ENCODE data around the gene CTR9. TPM values are rescaled to one million over a fixed set of nuclear protein-coding genes. Genes with fewer than 3 reads are reported as not detected.

The CTR9 gene
- total and polyA plus RNA-seq, 9 of the 15 experiments (the other 6 are each of a cell fraction or from before 2014, with no cell fraction given) = 25.4 to 79.3 (median 47.3) TPM

- no peak for TF ChIP-seq ATF3 (IDR thresholded peaks at IDR 0.05)
- TF ChIP-seq ATF3 (CRISPR knock-in tag; conservative IDR thresholded peaks at IDR 0.05) = peak; percentile 75
- TF ChIP-seq ETS1 (conservative IDR thresholded peaks at IDR 0.05; ENCODE audit: control insufficient read depth, low read depth, low read length) = peak; percentile 69; the same call in 1 of the 2 replicates
- peak; percentile 73; the same call in 1 of the 2 replicates for TF ChIP-seq HIVEP1 (CRISPR knock-in tag; IDR thresholded peaks at IDR 0.05)
- TF ChIP-seq NFE2L1 (tag; IDR thresholded peaks at IDR 0.05; ENCODE audit: borderline replicate concordance, low read depth) = no peak
- peak; percentile 72 for TF ChIP-seq NFIC (IDR thresholded peaks at IDR 0.05)
- no peak for TF ChIP-seq ZNF609 (CRISPR knock-in tag; IDR thresholded peaks at IDR 0.05; ENCODE audit: borderline replicate concordance)
- TF ChIP-seq BHLHE40 (IDR thresholded peaks at IDR 0.05; ENCODE audit: low read length) = peak; percentile 33; the same call in 1 of the 2 replicates
- no peak for TF ChIP-seq KLF10 (CRISPR knock-in tag; IDR thresholded peaks at IDR 0.05)
- TF ChIP-seq MECOM (CRISPR knock-in tag; IDR thresholded peaks at IDR 0.05) = no peak
- TF ChIP-seq TBL1XR1 (IDR thresholded peaks at IDR 0.05; ENCODE audit: low read length in 2 of 2) = peak in 1 of 2 experiments; percentile 45; a peak in 1 of 4 replicates
These were observed 57.7 kb downstream of the CTR9 start, which contains the start of gene EIF4G2 (continued) for GRCh38 chr11:10808553-10809372.
